GM12878 (cell line): ENCODE results near the gene SLC7A10. TPM values are rescaled to one million over a fixed set of nuclear protein-coding genes. Genes with fewer than 3 reads are reported as not detected.

Source experiments
- ATAC-seq: fragments of 200-7000 bp; cut with Tn5 transposase; 3 replicates; pipeline ENCODE4 v1.9.1; 2020; ENCODE audit warnings: mild to moderate bottlenecking, moderate library complexity
- BruUV-seq: library from RNA; stranded (reverse); fragments of 400-500 nt; replicated peaks from 2 replicates; lab custom pipeline; 2021; lab: Mats Ljungman, UMichigan
- CTCF ChIA-PET: fragments of 300-600 bp; sonication (Branson Sonifier 250); formaldehyde crosslinking; extraction: SDS; loops from one replicate; lab custom pipeline; 2021; ENCODE audit warnings: inconsistent platforms; lab: Yijun Ruan, JAX
- POLR2A ChIA-PET: fragments of 350-600 bp; formaldehyde crosslinking; extraction: SDS; loops from one replicate; lab custom pipeline; 2021; ENCODE audit warnings: inconsistent platforms; lab: Charles Lee
- RAD21 ChIA-PET: fragments of 300-600 bp; sonication (Branson Sonifier 250); formaldehyde crosslinking; loops from one replicate; lab custom pipeline; 2023; ENCODE audit warnings: antibody characterized with exemption; ENCODE audit not compliant: unreplicated experiment; lab: Charles Lee
- SMC1A ChIA-PET: fragments of 300-600 bp; sonication (Branson Sonifier 250); formaldehyde crosslinking; loops from one replicate; lab custom pipeline; 2023; ENCODE audit not compliant: unreplicated experiment, uncharacterized antibody; lab: Charles Lee
- DNase-seq: peaks from one replicate; pipeline ENCODE4 v3.0.0-alpha.2; 2011; ENCODE audit warnings: low read depth, low spot score
- FAIRE-seq: peaks from 3 replicates; lab custom pipeline; 2011; peaks lifted over from hg19 to GRCh38; lab: Jason Lieb, UNC
- H2AFZ ChIP-seq: 2 replicates; pipeline ENCODE4 v1.6.0; 2011; ENCODE audit warnings: low read depth, low read length, control low read depth; ENCODE audit not compliant: control insufficient read depth
- H3K27ac ChIP-seq: 2 replicates; pipeline ENCODE4 v1.5.1; 2011; ENCODE audit warnings: control low read depth; ENCODE audit not compliant: control insufficient read depth, insufficient read depth
- H3K27me3 ChIP-seq, 2 experiments: replicated peaks in 1 of 2; 2 replicates each; pipeline versions ENCODE4 v1.6.0 to v1.6.1; 2011; ENCODE audit warnings: low read length in 1 of 2; ENCODE audit not compliant: control insufficient read depth in 2 of 2, insufficient read depth in 2 of 2
- H3K36me3 ChIP-seq, 2 experiments: 2 replicates each; pipeline ENCODE4 v1.5.1; 2011; ENCODE audit warnings: low read length in 1 of 2; ENCODE audit not compliant: control insufficient read depth in 2 of 2, insufficient read depth in 2 of 2
- H3K4me1 ChIP-seq: 2 replicates; pipeline ENCODE4 v1.6.1; 2011; ENCODE audit warnings: mild to moderate bottlenecking, low read length, moderate library complexity, mixed read lengths; ENCODE audit not compliant: control insufficient read depth, insufficient read depth
- H3K4me2 ChIP-seq: 2 replicates; pipeline ENCODE4 v1.6.0; 2011; ENCODE audit warnings: control low read depth; ENCODE audit not compliant: control insufficient read depth, insufficient read depth
- H3K4me3 ChIP-seq: fragments of 200-600 bp; sonication (generic); 2 replicates; pipeline ENCODE4 v1.5.1; 2016
- H3K79me2 ChIP-seq: 2 replicates; pipeline ENCODE4 v1.6.0; 2011; ENCODE audit warnings: low read length; ENCODE audit not compliant: control insufficient read depth, insufficient read depth
- H3K9ac ChIP-seq: 2 replicates; pipeline ENCODE4 v1.8.0; 2011; ENCODE audit warnings: low read length, control low read depth, mixed read lengths; ENCODE audit not compliant: control insufficient read depth, insufficient read depth
- H3K9me3 ChIP-seq: replicated peaks from 3 replicates; pipeline ENCODE4 v1.5.1; 2011; ENCODE audit warnings: mild to moderate bottlenecking, low read length; ENCODE audit not compliant: control insufficient read depth, insufficient read depth
- H4K20me1 ChIP-seq: 2 replicates; pipeline ENCODE4 v1.6.0; 2011; ENCODE audit not compliant: control insufficient read depth, insufficient read depth
- BCL3 ChIP-seq: IDR thresholded peaks from 2 replicates; pipeline ENCODE4 v1.6.1; 2011; ENCODE audit warnings: borderline replicate concordance, low read depth, mild to moderate bottlenecking, moderate library complexity, low read length; ENCODE audit not compliant: insufficient read depth, poor library complexity, severe bottlenecking
- CEBPZ ChIP-seq: fragments of 150-350 bp; IDR thresholded peaks from 2 replicates; pipeline ENCODE4 v1.6.1; 2016; ENCODE audit warnings: low read depth, low read length
- E2F8 ChIP-seq: fragments of 450-650 bp; IDR thresholded peaks from 2 replicates; pipeline ENCODE4 v1.6.1; 2018; ENCODE audit warnings: mild to moderate bottlenecking, low read depth, moderate library complexity; ENCODE audit not compliant: partially characterized antibody
- NFYB ChIP-seq: IDR thresholded peaks from 2 replicates; pipeline ENCODE4 v1.6.1; 2011; ENCODE audit warnings: low read depth, mild to moderate bottlenecking, low read length, improper control_type of control experiment, moderate library complexity; ENCODE audit not compliant: insufficient read depth
- POU2F2 ChIP-seq: IDR thresholded peaks from 3 replicates; pipeline ENCODE4 v1.6.1; 2011; ENCODE audit warnings: low read depth, mild to moderate bottlenecking, low read length, borderline replicate concordance
- RELA ChIP-seq: fragments of 450-650 bp; IDR thresholded peaks from 2 replicates; pipeline ENCODE4 v1.8.0; 2014; ENCODE audit warnings: borderline replicate concordance; ENCODE audit not compliant: partially characterized antibody
- SIX5 ChIP-seq: IDR thresholded peaks from 2 replicates; pipeline ENCODE4 v1.6.1; 2011; ENCODE audit warnings: mild to moderate bottlenecking, low read depth, low read length, moderate library complexity; ENCODE audit not compliant: severe bottlenecking
- WGBS: methylation state at CpG from one replicate; pipeline ENCODE4 v1.1.6; 2016; ENCODE audit warnings: low lambda C conversion rate; ENCODE audit not compliant: insufficient replicate concordance, insufficient coverage; ENCODE audit errors: missing lambda C conversion rate; 5-methylcytosine and 5-hydroxymethylcytosine counted together
- in situ Hi-C: fragments of 300-500 bp; cut with MboI; formaldehyde crosslinking; loops from 9 replicates; pipeline ENCODE4 v1.14.3; 2018; ENCODE audit warnings: mixed read lengths
- intact Hi-C: fragments of 100-400 bp; cut with micrococcal nuclease; formaldehyde crosslinking; loops from one replicate; pipeline ENCODE4 v1.14.2; 2022; ENCODE audit not compliant: unreplicated experiment
- polyA plus RNA-seq, 11 experiments: library from polyadenylated mRNA; depleted of rRNA in 4 of 11; unstranded in 6 of 11; stranded (reverse) in 5 of 11; fragments of >200 nt; fragmentation: Nextera tagmentation in 4 of 11; fragmentation: Illumina TruSeq in 1 of 11; extraction: Ambion mirVana in 4 of 11; extraction: Trizol in 1 of 11; gene quantifications; 1 replicate in 1 of 11; 2 replicates in 10 of 11; pipeline versions ENCODE4 v1.2.1 to v1.2.3, GENCODE V29; 2011 to 2016; ENCODE audit warnings: inconsistent platforms in 2 of 11, missing spikeins in 2 of 11, low read depth in 1 of 11
- total RNA-seq, 4 experiments: library from RNA; depleted of rRNA in 3 of 4; stranded (reverse); fragments of >200 nt in 3 of 4; fragmentation: Illumina TruSeq in 1 of 4; extraction: Trizol in 1 of 4; gene quantifications; 2 replicates each; pipeline versions ENCODE4 v1.2.1 to v1.2.3, GENCODE V29; 2013 to 2021

Gene SLC7A10
- total and polyA plus RNA-seq, 10 of the 15 experiments (the other 5 are each of a cell fraction or from before 2014, with no cell fraction given) = not detected

GRCh38 chr19:33221638-33222037 lies 4.0 kb downstream of the SLC7A10 start (continued):
- TF ChIP-seq E2F8 (no peak), NFYB (no peak)

GRCh38 chr19:33220735-33221134 lies 4.9 kb downstream of the SLC7A10 start:
- DNase-seq (no peak), ATAC-seq (no peak)
- Histone ChIP-seq H3K9ac (no peak overlapping the region), H3K4me2 (no peak overlapping the region), H3K27ac (no peak overlapping the region), H4K20me1 (no peaks in the 10 kb centered on the region), H3K4me3 (no peak overlapping the region)
- 37% methylated on average over 7 of the region's 9 CpGs for WGBS
- ChIA-PET RAD21 (no interaction called here), CTCF (no interaction called here), POLR2A (no interaction called here)
- TF ChIP-seq POU2F2 = no peak
- TF ChIP-seq RELA = no peak
- TF ChIP-seq CEBPZ = no peak
- no peak for TF ChIP-seq BCL3
- no peak for TF ChIP-seq SIX5
- TF ChIP-seq, all 136 proteins: peak for 0
- H2AFZ ChIP-seq = no peak overlapping the region
- peaks cover 0 to 5% of the 10 kb centered on the region in 2 experiments; a peak in 3 of 4 replicates for H3K27me3 ChIP-seq
- FAIRE-seq = no peak
- intact Hi-C loops = no loop called here
- no peaks in the 10 kb centered on the region for H3K9me3 ChIP-seq
- H3K4me1 ChIP-seq = no peaks in the 10 kb centered on the region
- no peaks in the 10 kb centered on the region for H3K36me3 ChIP-seq
- in situ Hi-C loops = no loop called here
- SMC1A ChIA-PET = no interaction called here
- no TSS peak for BruUV-seq
- H3K79me2 ChIP-seq = no peaks in the 10 kb centered on the region
